Activated CD4-positive, alpha-beta T cell treated with anti-CD3 and anti-CD28 coated beads, Interleukin-2, amount 10 ng/mL, durations not matched to agents 24 days and 14 days (primary cell): ENCODE results near the gene SERPINA5. TPM values are rescaled to one million over a fixed set of nuclear protein-coding genes. Genes with fewer than 3 reads are reported as not detected.
"Not testable (repeated sequence)": the region's sequence is repeated elsewhere in the genome, so short reads cannot be mapped to it uniquely, and the experiment has no call there.

Experiments
- DNase-seq: peaks from one replicate; pipeline ENCODE4 v3.0.0; 2022
- H3K27ac Mint-ChIP-seq: one replicate; pipeline ENCODE4 v1.8.0; 2022; ENCODE audit warnings: mild to moderate bottlenecking, mixed read lengths
- H3K27me3 Mint-ChIP-seq: one replicate; pipeline ENCODE4 v1.8.0; 2022; ENCODE audit warnings: mixed read lengths
- H3K36me3 Mint-ChIP-seq: one replicate; pipeline ENCODE4 v1.8.0; 2022; ENCODE audit warnings: low read depth, mild to moderate bottlenecking, mixed read lengths
- H3K4me1 Mint-ChIP-seq: one replicate; pipeline ENCODE4 v1.8.0; 2021; ENCODE audit warnings: mixed read lengths
- H3K4me3 Mint-ChIP-seq: one replicate; pipeline ENCODE4 v1.8.0; 2022; ENCODE audit warnings: mild to moderate bottlenecking, moderate library complexity, mixed read lengths
- H3K9me3 Mint-ChIP-seq: one replicate; pipeline ENCODE4 v1.8.0; 2021; ENCODE audit warnings: mixed read lengths
- intact Hi-C: fragments of 100-400 bp; cut with micrococcal nuclease; formaldehyde crosslinking; loops from one replicate; pipeline ENCODE4 v1.15.1; 2023
- total RNA-seq: library from RNA; stranded (reverse); gene quantifications from 2 replicates; pipeline ENCODE4 v1.2.3, GENCODE V29; 2022

Gene SERPINA5
- total RNA-seq, 1 donor from 2014 or later: not detected

GRCh38 chr14:94575730-94576585, 5.3 kb upstream of the SERPINA5 start:
- H3K27ac Mint-ChIP-seq: no peak overlapping the region
- H3K4me3 Mint-ChIP-seq: no peak overlapping the region
- intact Hi-C loops: no loop called here
- H3K27me3 Mint-ChIP-seq: no peaks in the 10 kb centered on the region
- no peaks in the 10 kb centered on the region for H3K36me3 Mint-ChIP-seq
- DNase-seq: no peak
- H3K4me1 Mint-ChIP-seq: no peaks in the 10 kb centered on the region
- no peaks in the 10 kb centered on the region for H3K9me3 Mint-ChIP-seq

GRCh38 chr14:94577472-94577871, 3.8 kb upstream of the SERPINA5 start:
- H3K27ac Mint-ChIP-seq, intact Hi-C loops, H3K27me3 Mint-ChIP-seq, H3K4me1 Mint-ChIP-seq, H3K4me3 Mint-ChIP-seq, H3K9me3 Mint-ChIP-seq, DNase-seq, H3K36me3 Mint-ChIP-seq: not testable (repeated sequence)

GRCh38 chr14:94578712-94579111, 2.5 kb upstream of the SERPINA5 start:
- intact Hi-C loops: no loop called here
- Mint-ChIP-seq H3K9me3 (no peaks in the 10 kb centered on the region), H3K27ac (no peak overlapping the region), H3K4me1 (no peaks in the 10 kb centered on the region), H3K4me3 (no peak overlapping the region), H3K27me3 (no peaks in the 10 kb centered on the region), H3K36me3 (no peaks in the 10 kb centered on the region)
- no peak for DNase-seq

- no peak for DNase-seq
- Mint-ChIP-seq H3K9me3 (no peaks in the 10 kb centered on the region), H3K4me3 (no peak overlapping the region), H3K27me3 (no peaks in the 10 kb centered on the region), H3K36me3 (no peaks in the 10 kb centered on the region), H3K27ac (no peak overlapping the region), H3K4me1 (no peaks in the 10 kb centered on the region)
- intact Hi-C loops: no loop called here
Observed at GRCh38 chr14:94582199-94582750, 1.0 kb downstream of the SERPINA5 start.

- Mint-ChIP-seq H3K27ac (no peak overlapping the region), H3K4me1 (no peaks in the 10 kb centered on the region), H3K36me3 (no peaks in the 10 kb centered on the region), H3K27me3 (no peaks in the 10 kb centered on the region), H3K4me3 (no peak overlapping the region), H3K9me3 (no peaks in the 10 kb centered on the region)
- intact Hi-C loops: no loop called here
- no peak for DNase-seq
Observed at GRCh38 chr14:94582851-94583250, 1.6 kb downstream of the SERPINA5 start.

- no peaks in the 10 kb centered on the region for H3K27me3 Mint-ChIP-seq
- no peak for DNase-seq
- no peaks in the 10 kb centered on the region for H3K4me1 Mint-ChIP-seq
- H3K36me3 Mint-ChIP-seq: no peaks in the 10 kb centered on the region
- intact Hi-C loops: no loop called here
- no peaks in the 10 kb centered on the region for H3K9me3 Mint-ChIP-seq
- no peak overlapping the region for H3K27ac Mint-ChIP-seq
- no peak overlapping the region for H3K4me3 Mint-ChIP-seq
Observed at GRCh38 chr14:94583557-94583956, 2.3 kb downstream of the SERPINA5 start.

GRCh38 chr14:94584591-94585280, 3.5 kb downstream of the SERPINA5 start:
- no peak for DNase-seq
- no peaks in the 10 kb centered on the region for H3K36me3 Mint-ChIP-seq
- H3K9me3 Mint-ChIP-seq: no peaks in the 10 kb centered on the region
- intact Hi-C loops: no loop called here
- no peaks in the 10 kb centered on the region for H3K4me1 Mint-ChIP-seq
- H3K4me3 Mint-ChIP-seq: no peak overlapping the region
- no peaks in the 10 kb centered on the region for H3K27me3 Mint-ChIP-seq
- no peak overlapping the region for H3K27ac Mint-ChIP-seq

GRCh38 chr14:94586635-94587034, 5.4 kb downstream of the SERPINA5 start:
- no peaks in the 10 kb centered on the region for H3K4me1 Mint-ChIP-seq
- intact Hi-C loops: no loop called here
- no peak overlapping the region for H3K27ac Mint-ChIP-seq
- no peak for DNase-seq
- H3K27me3 Mint-ChIP-seq: no peaks in the 10 kb centered on the region
- no peaks in the 10 kb centered on the region for H3K36me3 Mint-ChIP-seq
- no peaks in the 10 kb centered on the region for H3K9me3 Mint-ChIP-seq
- no peak overlapping the region for H3K4me3 Mint-ChIP-seq

GRCh38 chr14:94588311-94588710, 7.1 kb downstream of the SERPINA5 start:
- Mint-ChIP-seq H3K27ac (no peak overlapping the region), H3K27me3 (no peaks in the 10 kb centered on the region), H3K4me1 (no peaks in the 10 kb centered on the region), H3K9me3 (no peaks in the 10 kb centered on the region), H3K4me3 (no peak overlapping the region), H3K36me3 (no peaks in the 10 kb centered on the region)
- intact Hi-C loops: no loop called here
- DNase-seq: no peak

- Mint-ChIP-seq H3K4me3 (no peak overlapping the region), H3K36me3 (no peaks in the 10 kb centered on the region), H3K9me3 (no peaks in the 10 kb centered on the region), H3K27ac (no peak overlapping the region), H3K27me3 (no peaks in the 10 kb centered on the region), H3K4me1 (no peaks in the 10 kb centered on the region)
- DNase-seq: no peak
- intact Hi-C loops: no loop called here
Observed at GRCh38 chr14:94591073-94591472, 9.8 kb downstream of the SERPINA5 start.

GRCh38 chr14:94591871-94592270, 10.6 kb downstream of the SERPINA5 start:
- DNase-seq: no peak
- intact Hi-C loops: no loop called here
- Mint-ChIP-seq H3K4me3 (no peak overlapping the region), H3K9me3 (no peaks in the 10 kb centered on the region), H3K4me1 (no peaks in the 10 kb centered on the region), H3K27me3 (no peaks in the 10 kb centered on the region), H3K36me3 (no peaks in the 10 kb centered on the region), H3K27ac (no peak overlapping the region)

- no peak overlapping the region for H3K4me3 Mint-ChIP-seq
- H3K27ac Mint-ChIP-seq: no peak overlapping the region
- no peaks in the 10 kb centered on the region for H3K9me3 Mint-ChIP-seq
- H3K4me1 Mint-ChIP-seq: no peaks in the 10 kb centered on the region
- no peak for DNase-seq
- no peaks in the 10 kb centered on the region for H3K27me3 Mint-ChIP-seq
- H3K36me3 Mint-ChIP-seq: no peaks in the 10 kb centered on the region
- intact Hi-C loops: no loop called here
Observed at GRCh38 chr14:94592457-94592856, 11.2 kb downstream of the SERPINA5 start.

GRCh38 chr14:94593376-94593748, 12.1 kb downstream of the SERPINA5 start:
- no peaks in the 10 kb centered on the region for H3K27me3 Mint-ChIP-seq
- no peaks in the 10 kb centered on the region for H3K4me1 Mint-ChIP-seq
- intact Hi-C loops: no loop called here
- no peak overlapping the region for H3K27ac Mint-ChIP-seq
- no peak for DNase-seq
- H3K4me3 Mint-ChIP-seq: no peak overlapping the region
- H3K36me3 Mint-ChIP-seq: no peaks in the 10 kb centered on the region
- H3K9me3 Mint-ChIP-seq: no peaks in the 10 kb centered on the region

- no peak overlapping the region for H3K27ac Mint-ChIP-seq
Observed at GRCh38 chr14:94593749-94594431, 12.7 kb downstream of the SERPINA5 start.

More at GRCh38 chr14:94593749-94594431, 12.7 kb downstream of the SERPINA5 start:
- Mint-ChIP-seq H3K4me1 (no peaks in the 10 kb centered on the region), H3K36me3 (no peaks in the 10 kb centered on the region), H3K4me3 (no peak overlapping the region), H3K9me3 (no peaks in the 10 kb centered on the region), H3K27me3 (no peaks in the 10 kb centered on the region)
- no peak for DNase-seq
- intact Hi-C loops: no loop called here
